Measurements from ENCODE around the gene SVOP.
"Not testable (repeated sequence)": the region's sequence is repeated elsewhere in the genome, so short reads cannot be mapped to it uniquely, and the experiment has no call there.

Gene SVOP

GRCh38 chr12:109033239-109034196, 12.7 kb upstream of the SVOP start:
- no peak for DNase-seq (ENCODE audit: low read depth)

GRCh38 chr12:109029411-109029810, 8.5 kb upstream of the SVOP start:
- DNase-seq (ENCODE audit: low read depth) = no peak

GRCh38 chr12:109028624-109029023, 7.8 kb upstream of the SVOP start:
- not testable (repeated sequence) for DNase-seq (ENCODE audit: low read depth)

GRCh38 chr12:109027767-109028166, 6.9 kb upstream of the SVOP start:
- DNase-seq (ENCODE audit: low read depth) = no peak

- no peak for DNase-seq (ENCODE audit: low read depth)
These were observed 597 bp downstream of the SVOP start for GRCh38 chr12:109020146-109020795.

GRCh38 chr12:109018296-109018695, 2.6 kb downstream of the SVOP start:
- DNase-seq (ENCODE audit: low read depth) = no peak

GRCh38 chr12:109016978-109017377, 3.9 kb downstream of the SVOP start:
- no peak for DNase-seq (ENCODE audit: low read depth)

GRCh38 chr12:109016016-109016415, 4.9 kb downstream of the SVOP start:
- no peak for DNase-seq (ENCODE audit: low read depth)

- DNase-seq (ENCODE audit: low read depth) = no peak
These were observed 5.7 kb downstream of the SVOP start for GRCh38 chr12:109014984-109015765.

GRCh38 chr12:109010259-109010658, 10.6 kb downstream of the SVOP start:
- DNase-seq (ENCODE audit: low read depth) = no peak

- no peak for DNase-seq (ENCODE audit: low read depth)
These were observed 11.1 kb downstream of the SVOP start for GRCh38 chr12:109009766-109010165.

- DNase-seq (ENCODE audit: low read depth) = no peak
These were observed 16.9 kb downstream of the SVOP start for GRCh38 chr12:109004017-109004416.

- DNase-seq (ENCODE audit: low read depth) = no peak
These were observed 24.5 kb downstream of the SVOP start for GRCh38 chr12:108996320-108996719.

- no peak for DNase-seq (ENCODE audit: low read depth)
These were observed 25.4 kb downstream of the SVOP start for GRCh38 chr12:108995370-108995992.

GRCh38 chr12:108990103-108990502, 30.8 kb downstream of the SVOP start:
- DNase-seq (ENCODE audit: low read depth) = not testable (repeated sequence)

- DNase-seq (ENCODE audit: low read depth) = no peak
These were observed 31.5 kb downstream of the SVOP start for GRCh38 chr12:108989376-108989775.

GRCh38 chr12:108985750-108986149, 35.1 kb downstream of the SVOP start:
- no peak for DNase-seq (ENCODE audit: low read depth)

GRCh38 chr12:108983227-108983626, 37.6 kb downstream of the SVOP start:
- no peak for DNase-seq (ENCODE audit: low read depth)

GRCh38 chr12:108982621-108983219, 38.1 kb downstream of the SVOP start:
- no peak for DNase-seq (ENCODE audit: low read depth)

GRCh38 chr12:108981835-108982234, 39.0 kb downstream of the SVOP start:
- no peak for DNase-seq (ENCODE audit: low read depth)

- no peak for DNase-seq (ENCODE audit: low read depth)
These were observed 39.8 kb downstream of the SVOP start for GRCh38 chr12:108980831-108981618.

All from stimulated activated CD8-positive, alpha-beta memory T cell treated with anti-CD3 and anti-CD28 coated beads, Interleukin-7, amount 100 ng/mL, for 24 hours (primary cell).